AG08396 (cell line): ENCODE data around the gene PXDC1.
A peak's percentile ranks its signal among the peaks of the same experiment; 100 is the strongest.
"Not testable (repeated sequence)": the region's sequence is repeated elsewhere in the genome, so short reads cannot be mapped to it uniquely, and the experiment has no call there.

Experiments
- DNase-seq: peaks from one replicate; pipeline ENCODE4 v3.0.0; 2012; ENCODE audit warnings: low spot score, mixed read lengths

The PXDC1 gene

GRCh38 chr6:3762359-3762758 lies 10.8 kb upstream of the PXDC1 start:
- no peak for DNase-seq

- DNase-seq = no peak
Observed at GRCh38 chr6:3761989-3762270, 10.4 kb upstream of the PXDC1 start.

GRCh38 chr6:3759646-3760232 lies 8.2 kb upstream of the PXDC1 start:
- peak; percentile 87 for DNase-seq

DNA sequence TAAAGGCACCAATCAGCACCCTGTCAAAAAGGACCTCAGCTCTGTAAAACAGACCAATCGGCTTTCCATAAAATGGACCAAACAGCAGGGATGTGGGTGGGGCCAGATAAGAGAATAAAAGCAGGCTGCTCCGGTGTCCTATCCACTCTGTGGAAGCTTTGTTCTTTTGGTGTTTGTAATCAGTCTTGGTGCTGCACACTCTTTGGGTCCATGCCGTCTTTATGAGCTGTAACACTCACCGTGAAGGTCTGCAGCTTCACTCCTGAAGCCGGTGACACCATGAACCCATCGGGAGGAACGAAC lies 7.3 kb upstream of the PXDC1 start:
- DNase-seq = no peak

- DNase-seq = not testable (repeated sequence)
Observed at GRCh38 chr6:3757998-3758841, 6.7 kb upstream of the PXDC1 start.

DNA sequence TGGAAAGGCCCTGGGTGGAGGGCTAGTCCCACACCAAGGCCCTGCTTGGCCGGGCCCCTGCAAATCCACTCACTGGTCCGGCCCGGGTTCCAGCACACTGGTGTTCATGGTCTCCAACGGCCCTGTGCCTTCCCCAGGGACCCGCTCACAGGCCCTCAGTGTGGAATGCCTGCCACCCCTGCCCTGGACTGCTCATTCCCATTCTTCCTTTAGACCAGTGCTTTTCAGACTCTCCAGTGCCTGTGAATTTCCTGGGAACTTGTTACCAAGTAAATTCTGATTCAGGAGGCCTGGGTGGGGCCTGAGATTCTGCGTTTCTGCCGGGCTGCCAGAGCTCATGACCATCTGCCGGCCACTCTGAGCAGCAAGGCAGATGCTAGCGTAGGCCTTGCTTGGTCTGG lies 5.7 kb upstream of the PXDC1 start:
- DNase-seq = no peak

DNA sequence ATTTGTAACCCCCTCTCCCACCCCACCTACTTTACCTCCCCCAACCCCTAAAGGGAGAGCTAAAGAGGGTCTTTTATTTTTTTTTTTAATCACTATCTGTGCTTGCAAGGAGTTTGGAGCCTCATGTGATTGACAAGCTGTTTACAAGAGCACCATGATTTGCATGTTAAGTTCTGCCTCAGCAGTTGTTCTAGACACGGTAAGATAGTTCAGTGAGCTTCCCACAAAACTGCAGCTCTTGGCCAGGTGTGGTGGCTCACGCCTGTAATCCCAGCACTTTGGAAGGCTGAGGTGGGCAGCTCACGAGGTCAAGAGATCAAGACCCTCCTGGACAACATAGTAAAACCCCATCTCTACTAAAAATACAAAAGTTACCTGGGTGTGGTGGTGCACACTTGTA lies 5.0 kb upstream of the PXDC1 start:
- no peak for DNase-seq

- DNase-seq = no peak
Observed at GRCh38 chr6:3755637-3756545, 4.4 kb upstream of the PXDC1 start.

- DNase-seq = no peak
Observed at GRCh38 chr6:3754776-3755175, 3.3 kb upstream of the PXDC1 start.

DNA sequence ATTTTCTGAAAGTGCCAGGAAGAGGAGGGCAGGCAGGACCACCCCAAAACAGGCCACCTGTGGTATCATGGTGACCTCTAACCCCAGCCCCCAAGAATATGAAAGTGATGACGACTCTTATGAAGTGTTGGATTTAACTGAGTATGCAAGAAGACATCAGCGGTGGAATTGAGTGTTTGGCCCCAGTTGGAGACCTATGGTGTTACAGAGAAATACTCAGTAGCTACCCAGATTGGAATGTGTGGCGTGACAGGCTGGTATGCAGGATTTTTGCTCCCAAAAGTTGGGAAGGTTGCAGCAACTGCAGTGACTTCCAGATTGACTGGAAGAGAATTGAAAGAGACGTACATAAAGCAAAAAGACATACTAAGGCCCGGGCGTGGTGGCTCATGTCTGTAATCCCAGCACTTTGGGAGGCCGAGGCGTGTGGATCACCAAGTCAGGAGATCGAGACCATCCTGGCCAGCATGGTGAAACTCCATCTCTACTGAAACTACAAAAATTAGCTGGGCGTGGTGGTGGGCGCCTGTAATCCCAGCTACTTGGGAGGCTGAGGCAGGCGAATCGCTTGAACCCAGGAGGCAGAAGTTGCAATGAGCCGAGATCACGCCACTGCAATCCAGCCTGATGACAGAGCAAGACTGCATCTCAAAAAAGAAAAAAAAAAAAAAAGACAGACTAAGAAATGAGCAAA lies 2.7 kb upstream of the PXDC1 start:
- DNase-seq = peak; percentile 36

GRCh38 chr6:3753228-3753835 lies 1.8 kb upstream of the PXDC1 start:
- DNase-seq = no peak

GRCh38 chr6:3752531-3753227 lies 1.2 kb upstream of the PXDC1 start:
- no peak for DNase-seq

GRCh38 chr6:3751730-3752530 lies 417 bp upstream of the PXDC1 start:
- DNase-seq = peak; percentile 95

DNA sequence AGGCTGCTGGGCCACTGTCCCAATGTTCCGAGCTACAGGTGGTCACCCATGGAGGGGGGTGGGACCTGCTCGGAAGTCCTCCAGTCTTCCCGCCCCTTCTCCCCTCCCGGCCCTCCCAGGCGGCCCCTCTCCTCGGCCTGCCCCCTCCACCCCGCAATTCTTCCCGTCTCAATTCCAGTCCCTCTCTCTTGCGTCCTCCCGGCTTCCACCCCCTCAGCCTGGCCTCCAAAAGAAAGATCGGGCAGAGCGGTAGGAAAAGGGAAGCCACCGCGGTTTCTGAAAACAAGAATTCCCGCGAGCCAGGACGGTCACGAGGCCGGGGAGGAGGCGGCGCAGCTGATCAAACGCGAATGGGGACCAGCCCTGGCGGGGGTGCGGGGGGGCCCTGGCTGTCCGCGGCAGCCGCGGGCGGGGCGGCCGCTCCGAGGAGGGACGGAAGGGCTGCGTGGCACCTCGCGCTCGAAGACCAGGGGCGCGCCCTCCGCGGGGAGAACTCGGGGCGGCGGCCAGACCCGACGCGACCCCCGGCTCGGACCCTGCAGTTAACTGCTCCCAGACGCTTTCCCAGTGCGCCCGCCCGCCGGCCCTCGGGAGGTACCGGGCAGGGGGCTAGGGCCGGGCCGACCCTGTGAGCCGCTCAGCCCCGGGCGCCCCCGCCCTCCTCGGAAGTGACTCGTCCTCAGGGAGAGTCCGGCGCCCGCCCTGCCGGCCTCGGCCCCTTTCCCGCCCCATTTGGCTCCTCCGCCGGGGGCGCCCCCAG lies 1.0 kb downstream of the PXDC1 start:
- peak; percentile 89 for DNase-seq

GRCh38 chr6:3749977-3750316 lies 1.6 kb downstream of the PXDC1 start:
- peak; percentile 59 for DNase-seq

DNA sequence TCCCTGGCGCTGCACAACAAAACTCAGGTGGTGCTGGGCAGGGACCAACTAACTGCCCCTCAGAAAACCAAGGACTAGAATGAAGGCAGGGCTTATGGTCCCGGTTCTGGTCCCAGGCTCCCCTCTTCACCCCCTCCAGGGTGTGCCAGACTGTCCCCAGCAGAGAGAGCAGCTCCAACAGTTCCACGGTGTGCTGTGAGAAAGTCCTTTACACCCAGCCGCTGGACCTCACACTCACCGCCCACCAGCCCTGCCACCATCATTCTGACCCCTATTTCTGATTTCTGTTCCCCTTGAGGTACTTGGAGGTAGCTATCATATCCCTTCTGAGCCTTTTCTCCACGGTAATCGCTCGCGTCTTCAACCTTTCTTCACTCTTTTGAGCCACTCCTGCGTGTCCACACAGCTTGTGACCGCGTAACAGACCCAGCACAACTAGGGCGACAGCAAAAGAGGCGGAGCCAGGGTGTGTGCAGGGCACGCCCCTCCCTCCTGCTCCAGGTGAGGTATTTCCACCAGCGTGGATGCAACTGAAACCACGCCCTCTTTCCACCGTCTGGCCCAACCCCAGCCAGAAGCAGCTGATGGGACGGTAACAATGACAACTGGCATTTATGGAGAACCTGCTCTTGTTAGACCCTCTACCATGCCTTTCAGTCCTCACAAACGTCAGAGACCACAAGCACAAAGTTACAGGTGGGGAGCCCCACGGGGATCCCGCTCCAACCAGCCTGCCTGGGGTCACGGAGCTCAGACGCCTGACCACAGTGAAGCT lies 2.3 kb downstream of the PXDC1 start:
- DNase-seq = no peak

DNA sequence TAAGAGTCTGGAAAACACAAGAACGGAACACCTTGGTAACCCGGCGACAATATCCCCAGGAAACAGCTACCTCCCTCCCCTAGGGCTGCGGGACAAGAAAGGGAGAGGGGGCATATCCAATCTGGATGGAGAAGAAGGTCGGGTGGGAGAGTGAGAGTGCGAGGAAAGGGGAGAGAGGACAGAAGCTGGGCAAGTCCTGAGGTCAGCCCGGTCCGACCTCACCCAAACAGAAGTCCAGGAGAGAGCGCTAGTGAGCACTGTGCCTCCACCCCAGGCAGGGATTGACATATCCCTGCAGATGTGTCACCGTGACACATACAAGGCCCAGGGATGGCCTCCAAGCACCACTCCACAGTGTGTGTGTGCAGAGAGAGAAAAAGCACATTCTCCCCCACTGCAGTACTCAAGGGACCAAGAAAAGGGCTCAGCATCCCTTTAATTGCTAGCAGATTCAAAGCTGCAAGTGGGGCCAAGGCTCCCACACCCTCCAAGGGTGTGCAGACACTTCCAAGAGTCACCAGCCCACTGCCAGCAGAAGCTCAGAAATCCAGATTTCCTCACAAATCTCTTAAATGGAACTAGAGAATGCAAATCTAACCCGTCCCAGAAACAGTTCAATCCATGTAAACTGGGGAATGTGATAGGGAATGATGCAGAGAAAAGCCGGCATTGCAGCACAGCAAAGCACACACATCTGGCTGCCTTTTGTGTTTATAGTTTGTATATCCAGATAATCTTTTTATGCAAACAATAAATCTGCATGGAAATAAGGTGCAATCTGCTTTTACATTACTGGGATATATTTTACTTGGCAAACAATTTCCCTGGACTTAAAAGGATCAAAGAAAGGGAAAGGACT lies 3.1 kb downstream of the PXDC1 start:
- peak; percentile 88 for DNase-seq

GRCh38 chr6:3747100-3747737 lies 4.3 kb downstream of the PXDC1 start:
- DNase-seq = no peak
